HepG2 (cell line): ENCODE measurements around the gene SLC43A3. TPM values are rescaled to one million over a fixed set of nuclear protein-coding genes. Genes with fewer than 3 reads are reported as not detected.

ENCODE experiments used
- CREB1 ChIP-seq, 2 experiments: fragments of 450-650 bp in 1 of 2; IDR thresholded peaks; 2 replicates each; pipeline ENCODE4 v1.6.1; 2016 to 2017; ENCODE audit warnings: control low read depth in 1 of 2, mild to moderate bottlenecking in 1 of 2, missing compliant biosample characterization in 1 of 2, missing genetic modification characterization in 1 of 2
- NR3C1 ChIP-seq: sonication (generic); formaldehyde crosslinking; IDR thresholded peaks from 2 replicates; pipeline ENCODE4 v1.4.0; 2020; ENCODE audit warnings: missing genetic modification reagents
- PAXIP1 ChIP-seq: sonication (generic); formaldehyde crosslinking; conservative IDR thresholded peaks from 2 replicates; pipeline ENCODE4 v1.4.0; 2020; ENCODE audit warnings: mild to moderate bottlenecking, missing genetic modification reagents, moderate library complexity
- SAP130 ChIP-seq: IDR thresholded peaks from 2 replicates; pipeline ENCODE4 v1.6.1; 2016; ENCODE audit warnings: low read depth
- ZNF101 ChIP-seq: sonication (generic); formaldehyde crosslinking; IDR thresholded peaks from 2 replicates; pipeline ENCODE4 v1.4.0; 2020; ENCODE audit warnings: mild to moderate bottlenecking, low read depth, missing genetic modification reagents, borderline replicate concordance
- ZNF20 ChIP-seq: sonication (generic); formaldehyde crosslinking; IDR thresholded peaks from 2 replicates; pipeline ENCODE4 v1.4.0; 2020; ENCODE audit warnings: mild to moderate bottlenecking, moderate library complexity, missing genetic modification reagents
- ZNF367 ChIP-seq: sonication (generic); formaldehyde crosslinking; IDR thresholded peaks from 2 replicates; pipeline ENCODE4 v1.4.0; 2020; ENCODE audit warnings: missing genetic modification reagents, borderline replicate concordance
- ZNF44 ChIP-seq: sonication (generic); formaldehyde crosslinking; IDR thresholded peaks from 2 replicates; pipeline ENCODE4 v1.5.1; 2020; ENCODE audit warnings: mild to moderate bottlenecking, missing genetic modification reagents
- ZNF496 ChIP-seq: sonication (generic); formaldehyde crosslinking; IDR thresholded peaks from 2 replicates; pipeline ENCODE4 v1.8.1; 2023; ENCODE audit warnings: mild to moderate bottlenecking, moderate library complexity, missing genetic modification reagents; ENCODE audit not compliant: insufficient replicate concordance
- ZNF766 ChIP-seq: sonication (generic); formaldehyde crosslinking; IDR thresholded peaks from 2 replicates; pipeline ENCODE4 v1.5.0; 2020; ENCODE audit warnings: missing genetic modification reagents, borderline replicate concordance
- ZNF800 ChIP-seq: sonication (generic); formaldehyde crosslinking; IDR thresholded peaks from 2 replicates; pipeline ENCODE4 v1.4.0; 2020; ENCODE audit warnings: missing genetic modification reagents
- polyA plus RNA-seq, 8 experiments: library from polyadenylated mRNA; depleted of rRNA in 3 of 8; stranded (reverse) in 7 of 8; unstranded in 1 of 8; fragments of >200 nt; fragmentation: Illumina TruSeq in 4 of 8; extraction: Trizol in 4 of 8; gene quantifications; 2 replicates each; pipeline versions ENCODE4 v1.2.1 to v1.2.3, GENCODE V29; 2011 to 2016; ENCODE audit warnings: low read depth in 4 of 8, missing spikeins in 1 of 8, mixed read lengths in 1 of 8; ENCODE audit not compliant: insufficient read depth in 1 of 8
- total RNA-seq, 5 experiments: library from RNA; depleted of rRNA; stranded (reverse); fragments of >200 nt; fragmentation: Illumina TruSeq; extraction: Trizol; gene quantifications; 2 replicates each; pipeline ENCODE4 v1.2.3, GENCODE V29; 2016; ENCODE audit warnings: low read depth in 1 of 5

Gene SLC43A3
- total and polyA plus RNA-seq, 2 of the 13 experiments (the other 11 are each of a cell fraction or from before 2014, with no cell fraction given): 2.6 TPM; not detected in 1

GRCh38 chr11:57391111-57391510 is 35.8 kb downstream of the SLC43A3 start (continued):
- TF ChIP-seq PAXIP1 (CRISPR knock-in tag) (no peak), ZNF800 (CRISPR knock-in tag) (no peak), SAP130 (no peak), ZNF766 (CRISPR knock-in tag) (no peak), ZNF496 (CRISPR knock-in tag) (no peak), NR3C1 (CRISPR knock-in tag) (no peak), ZNF101 (no peak), ZNF20 (CRISPR knock-in tag) (no peak), CREB1 (IDR thresholded peaks at IDR 0.05) (no peak), CREB1 (CRISPR knock-in tag; IDR thresholded peaks at IDR 0.05) (no peak), ZNF44 (CRISPR knock-in tag) (no peak), ZNF367 (CRISPR knock-in tag) (no peak)
